ENCODE data around the gene DGCR2.
A peak's percentile ranks its signal among the peaks of the same experiment; 100 is the strongest.
"Not testable (repeated sequence)": the region's sequence is repeated elsewhere in the genome, so short reads cannot be mapped to it uniquely, and the experiment has no call there.

Gene DGCR2

GRCh38 chr22:19084126-19084525, 38.1 kb downstream of the DGCR2 start:
- FAIRE-seq; DNase-seq (ENCODE audit: low spot score): not testable (repeated sequence)

- no peak for FAIRE-seq
- no peak for DNase-seq (ENCODE audit: low spot score)
These were observed 39.4 kb downstream of the DGCR2 start for GRCh38 chr22:19082793-19083192.

- DNase-seq (ENCODE audit: low spot score) (no peak), FAIRE-seq (no peak)
These were observed 40.1 kb downstream of the DGCR2 start for GRCh38 chr22:19082101-19082500.

- DNase-seq (ENCODE audit: low spot score) (no peak), FAIRE-seq (no peak)
These were observed 40.9 kb downstream of the DGCR2 start for GRCh38 chr22:19081351-19081750.

- FAIRE-seq (no peak), DNase-seq (ENCODE audit: low spot score) (no peak)
These were observed 41.4 kb downstream of the DGCR2 start for GRCh38 chr22:19080853-19081252.

- no peak for DNase-seq (ENCODE audit: low spot score)
- FAIRE-seq: no peak
These were observed 42.5 kb downstream of the DGCR2 start for GRCh38 chr22:19079691-19080090.

- FAIRE-seq: no peak
- no peak for DNase-seq (ENCODE audit: low spot score)
These were observed 46.8 kb downstream of the DGCR2 start for GRCh38 chr22:19075404-19075803.

GRCh38 chr22:19072853-19073252, 49.4 kb downstream of the DGCR2 start:
- FAIRE-seq; DNase-seq (ENCODE audit: low spot score): not testable (repeated sequence)

- FAIRE-seq (no peak), DNase-seq (ENCODE audit: low spot score) (no peak)
These were observed 51.6 kb downstream of the DGCR2 start for GRCh38 chr22:19070397-19071169.

GRCh38 chr22:19069451-19069850, 52.8 kb downstream of the DGCR2 start:
- FAIRE-seq (no peak), DNase-seq (ENCODE audit: low spot score) (no peak)

GRCh38 chr22:19068784-19069271, 53.4 kb downstream of the DGCR2 start:
- no peak for DNase-seq (ENCODE audit: low spot score)
- no peak for FAIRE-seq

- DNase-seq (ENCODE audit: low spot score) (no peak), FAIRE-seq (no peak)
These were observed 54.4 kb downstream of the DGCR2 start for GRCh38 chr22:19067696-19068348.

- DNase-seq (ENCODE audit: low spot score) (peak; percentile 22), FAIRE-seq (no peak)
These were observed 55.5 kb downstream of the DGCR2 start for GRCh38 chr22:19066531-19067271.

- no peak for FAIRE-seq
- DNase-seq (ENCODE audit: low spot score): no peak
These were observed 56.3 kb downstream of the DGCR2 start for GRCh38 chr22:19065929-19066328.

- no peak for DNase-seq (ENCODE audit: low spot score)
- FAIRE-seq: no peak
These were observed 56.8 kb downstream of the DGCR2 start for GRCh38 chr22:19065298-19065859.

GRCh38 chr22:19064354-19065054, 57.7 kb downstream of the DGCR2 start:
- no peak for DNase-seq (ENCODE audit: low spot score)
- FAIRE-seq: no peak

GRCh38 chr22:19063581-19064353, 58.4 kb downstream of the DGCR2 start:
- DNase-seq (ENCODE audit: low spot score) (no peak), FAIRE-seq (no peak)

- no peak for DNase-seq (ENCODE audit: low spot score)
- no peak for FAIRE-seq
These were observed 59.3 kb downstream of the DGCR2 start for GRCh38 chr22:19062943-19063308.

- DNase-seq (ENCODE audit: low spot score) (no peak), FAIRE-seq (no peak)
These were observed 59.9 kb downstream of the DGCR2 start for GRCh38 chr22:19062139-19062942.

Data from RCC 7860 (cell line).